HAP-1 (cell line): ENCODE results near the gene CDKL5.
"Not testable (repeated sequence)": the region's sequence is repeated elsewhere in the genome, so short reads cannot be mapped to it uniquely, and the experiment has no call there.

Experiments used
- DNase-seq, 2 experiments: peaks; one replicate each; pipeline ENCODE4 v3.0.0-alpha.2; 2016 to 2020; ENCODE audit warnings: low spot score in 2 of 2
- H3K27me3 ChIP-seq: fragments of 250-450 bp; sonication (Bioruptor Pico); 2 replicates; pipeline ENCODE4 v1.5.1; 2020; ENCODE audit warnings: low read depth, mild to moderate bottlenecking, moderate library complexity
- H3K36me3 ChIP-seq: fragments of 250-450 bp; sonication (Bioruptor Pico); replicated peaks from 2 replicates; pipeline ENCODE4 v1.5.1; 2020; ENCODE audit warnings: mild to moderate bottlenecking
- H3K4me1 ChIP-seq: fragments of 250-450 bp; sonication (Bioruptor Pico); 2 replicates; pipeline ENCODE4 v1.5.1; 2020; ENCODE audit warnings: mild to moderate bottlenecking
- H3K4me3 ChIP-seq: fragments of 250-450 bp; sonication (Bioruptor Pico); 2 replicates; pipeline ENCODE4 v1.5.1; 2020; ENCODE audit warnings: mild to moderate bottlenecking, moderate library complexity
- H3K9me3 ChIP-seq: fragments of 250-450 bp; sonication (Bioruptor Pico); 2 replicates; pipeline ENCODE4 v1.5.1; 2020; ENCODE audit warnings: mild to moderate bottlenecking, moderate library complexity
- in situ Hi-C: fragments of 300-500 bp; cut with MboI; formaldehyde crosslinking; loops from 3 replicates; pipeline ENCODE4 v1.14.3; 2020; ENCODE audit warnings: low sequenced_read_pairs, inconsistent platforms, mixed read lengths

The CDKL5 gene

DNA sequence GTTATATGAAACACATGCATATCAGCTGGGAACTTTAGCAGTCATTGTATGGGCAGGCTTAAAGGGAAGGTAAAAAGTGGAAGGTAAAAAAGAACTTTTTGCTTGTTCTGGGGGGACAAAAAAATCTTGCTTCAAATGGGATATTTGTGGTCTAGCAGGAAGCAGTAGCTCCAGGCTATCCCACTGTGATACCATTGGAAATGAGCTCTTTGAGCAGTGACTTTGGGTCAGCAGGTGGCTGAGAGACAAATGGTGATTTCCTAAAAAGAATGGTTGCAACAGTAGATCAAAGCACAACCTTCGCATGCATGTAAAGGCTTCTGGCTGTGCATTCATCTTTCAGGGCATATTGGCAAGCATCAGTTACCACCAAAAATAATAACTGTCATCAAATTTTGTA lies 140.3 kb downstream of the CDKL5 start:
- Histone ChIP-seq H3K36me3 (no peaks in the 10 kb centered on the region), H3K4me1 (no peaks in the 10 kb centered on the region), H3K4me3 (no peak overlapping the region), H3K9me3 (no peaks in the 10 kb centered on the region), H3K27me3 (no peaks in the 10 kb centered on the region)
- no peak for DNase-seq
- in situ Hi-C loops: no loop called here

DNA sequence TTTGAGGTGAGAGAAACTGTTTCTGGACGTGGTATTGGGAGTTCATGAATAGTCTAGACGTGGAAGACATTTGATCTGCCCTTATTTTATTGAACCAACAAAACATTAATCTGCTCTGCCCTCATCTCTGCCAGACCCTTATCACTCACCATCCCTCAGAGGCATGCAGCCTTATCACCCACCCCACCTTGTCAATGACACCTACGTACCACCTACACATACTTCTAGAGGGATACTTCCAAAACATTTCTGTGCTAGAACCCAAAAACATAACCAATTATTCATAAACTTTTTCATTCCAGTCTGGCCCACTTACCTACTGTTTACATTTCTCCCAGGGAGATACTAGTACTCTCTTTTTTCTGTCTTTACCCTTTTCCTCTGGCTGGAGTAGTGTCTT lies 141.3 kb downstream of the CDKL5 start:
- DNase-seq: no peak
- in situ Hi-C loops: no loop called here
- Histone ChIP-seq H3K9me3 (no peaks in the 10 kb centered on the region), H3K4me1 (no peaks in the 10 kb centered on the region), H3K4me3 (no peak overlapping the region), H3K36me3 (no peaks in the 10 kb centered on the region), H3K27me3 (no peaks in the 10 kb centered on the region)

DNA sequence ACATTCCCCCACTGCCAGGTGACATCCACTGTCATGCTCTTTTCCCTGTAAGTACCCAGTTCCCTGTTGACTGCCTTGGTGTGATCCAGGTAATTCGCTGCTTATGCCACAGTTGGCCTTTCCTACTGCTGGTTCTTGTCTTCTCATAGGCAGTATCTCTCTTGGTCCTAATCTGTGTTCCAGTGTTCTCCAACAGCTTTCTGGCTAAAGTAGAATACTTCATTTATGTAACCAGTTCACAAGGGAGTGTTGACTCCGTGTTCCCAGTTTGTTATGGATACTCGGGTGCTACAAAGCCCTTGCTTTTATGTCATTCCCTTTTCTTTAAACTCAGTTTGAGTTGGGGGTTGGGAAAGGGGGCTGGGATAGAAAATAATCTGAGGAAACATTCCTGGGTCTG lies 148.1 kb downstream of the CDKL5 start:
- Histone ChIP-seq H3K4me3 (no peak overlapping the region), H3K36me3 (no peaks in the 10 kb centered on the region), H3K27me3 (no peaks in the 10 kb centered on the region), H3K9me3 (no peaks in the 10 kb centered on the region), H3K4me1 (no peaks in the 10 kb centered on the region)
- DNase-seq: no peak
- in situ Hi-C loops: no loop called here

DNA sequence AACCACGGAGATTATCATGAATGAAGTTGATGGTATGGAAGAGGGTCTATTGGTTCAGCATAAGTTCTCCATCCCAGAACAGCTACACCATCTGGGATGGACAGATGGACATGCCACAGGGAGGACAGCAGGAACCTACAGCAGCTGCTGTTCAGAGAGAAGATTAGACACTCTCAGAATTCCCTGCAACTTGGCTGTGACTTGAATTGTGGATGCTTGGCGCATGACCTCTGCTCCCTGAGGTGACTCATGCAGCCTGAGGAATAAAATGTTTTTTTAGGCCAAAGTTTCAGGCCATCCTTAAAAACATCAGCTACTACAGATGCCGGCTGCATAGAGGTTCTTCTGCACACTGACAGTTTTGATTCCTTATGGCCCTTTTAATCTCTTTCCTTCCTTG lies 149.2 kb downstream of the CDKL5 start:
- Histone ChIP-seq H3K27me3 (no peaks in the 10 kb centered on the region), H3K4me1 (no peaks in the 10 kb centered on the region), H3K36me3 (no peaks in the 10 kb centered on the region), H3K4me3 (no peak overlapping the region), H3K9me3 (no peaks in the 10 kb centered on the region)
- in situ Hi-C loops: no loop called here
- no peak for DNase-seq

DNA sequence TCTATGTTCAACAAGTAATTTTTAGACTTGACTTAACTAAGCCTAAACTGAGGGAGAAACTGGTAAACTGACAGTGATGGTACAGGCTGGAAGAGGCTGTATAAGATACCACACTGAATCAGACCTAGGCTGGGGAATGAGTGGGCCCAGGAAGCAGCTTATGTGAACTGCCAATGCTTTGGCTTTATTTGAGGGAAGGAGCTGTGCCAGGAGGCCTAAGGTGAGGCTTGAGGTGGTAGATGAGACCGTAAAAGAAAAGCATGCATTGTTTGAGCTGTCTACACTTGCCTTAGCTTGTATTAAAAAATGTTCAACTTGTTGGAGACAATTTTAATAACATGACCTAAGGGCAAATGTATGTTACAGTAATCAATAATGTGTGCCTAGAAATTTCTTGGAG lies 150.3 kb downstream of the CDKL5 start:
- H3K27me3 ChIP-seq: no peaks in the 10 kb centered on the region
- H3K4me1 ChIP-seq: no peaks in the 10 kb centered on the region
- no peaks in the 10 kb centered on the region for H3K36me3 ChIP-seq
- no peak overlapping the region for H3K4me3 ChIP-seq
- H3K9me3 ChIP-seq: no peaks in the 10 kb centered on the region
- in situ Hi-C loops: no loop called here
- no peak for DNase-seq

DNA sequence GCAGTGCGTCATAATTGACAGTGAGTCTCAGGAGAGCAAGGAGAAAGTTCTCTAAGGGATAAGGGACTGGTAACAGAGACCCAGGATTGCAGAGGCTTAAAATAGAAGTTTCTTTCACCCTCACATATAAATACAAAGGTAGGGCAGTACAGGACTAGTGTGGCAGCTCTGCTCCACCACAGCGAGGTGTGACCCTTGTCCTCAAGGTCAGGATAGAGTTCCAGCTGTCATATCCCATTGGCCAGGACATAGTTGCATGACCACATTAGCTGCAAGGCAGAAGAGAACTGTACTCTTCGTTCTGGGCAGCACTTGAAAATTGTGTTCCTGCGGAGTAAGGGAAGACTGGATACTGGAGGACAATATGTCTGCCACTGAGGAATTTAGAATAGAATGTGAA lies 152.0 kb downstream of the CDKL5 start:
- in situ Hi-C loops: no loop called here
- Histone ChIP-seq H3K4me3 (no peak overlapping the region), H3K36me3 (no peaks in the 10 kb centered on the region), H3K9me3 (no peaks in the 10 kb centered on the region), H3K4me1 (no peaks in the 10 kb centered on the region), H3K27me3 (no peaks in the 10 kb centered on the region)
- DNase-seq: no peak

DNA sequence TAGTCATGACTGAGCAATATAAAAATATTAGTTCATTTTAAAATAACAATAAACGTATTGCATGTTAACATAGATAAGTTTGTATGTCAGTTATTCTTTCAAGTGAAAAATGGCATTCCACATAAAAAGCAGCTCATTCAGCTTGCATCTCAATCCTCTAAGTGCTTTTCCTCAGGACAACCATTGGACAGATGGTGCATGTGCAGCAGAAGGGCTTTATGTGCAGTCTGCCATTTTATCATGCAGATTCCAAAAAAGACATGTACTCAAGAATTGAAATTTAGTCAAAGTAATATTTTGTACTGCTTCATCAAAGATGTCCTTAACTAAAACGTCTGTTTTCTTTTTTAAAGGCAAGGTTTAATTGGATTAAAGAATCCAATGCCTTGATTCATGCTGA lies 153.1 kb downstream of the CDKL5 start:
- Histone ChIP-seq H3K9me3 (no peaks in the 10 kb centered on the region), H3K4me3 (no peak overlapping the region), H3K36me3 (no peaks in the 10 kb centered on the region), H3K27me3 (no peaks in the 10 kb centered on the region), H3K4me1 (no peaks in the 10 kb centered on the region)
- in situ Hi-C loops: no loop called here
- DNase-seq: no peak

DNA sequence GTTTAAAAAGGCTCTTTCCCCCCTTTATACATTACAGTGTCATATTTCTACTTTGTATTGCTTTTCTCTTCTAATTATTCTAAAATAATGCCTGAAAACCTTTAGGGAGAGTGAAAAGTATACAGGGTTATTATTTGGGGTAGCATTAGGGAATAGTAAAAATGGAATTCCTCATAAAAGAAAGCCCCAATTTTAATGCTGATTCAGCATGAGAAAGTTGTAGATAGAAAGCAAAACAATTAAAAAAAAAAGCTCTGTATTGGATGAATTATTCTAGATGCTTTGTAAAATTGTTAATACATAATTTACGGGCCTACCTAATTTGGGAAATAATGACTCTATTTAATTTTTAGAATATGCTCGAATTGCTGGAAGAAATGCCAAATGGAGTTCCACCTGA lies 154.1 kb downstream of the CDKL5 start:
- no peaks in the 10 kb centered on the region for H3K9me3 ChIP-seq
- in situ Hi-C loops: no loop called here
- no peaks in the 10 kb centered on the region for H3K27me3 ChIP-seq
- no peak overlapping the region for H3K4me3 ChIP-seq
- DNase-seq: no peak
- H3K36me3 ChIP-seq: no peaks in the 10 kb centered on the region
- H3K4me1 ChIP-seq: no peaks in the 10 kb centered on the region

DNA sequence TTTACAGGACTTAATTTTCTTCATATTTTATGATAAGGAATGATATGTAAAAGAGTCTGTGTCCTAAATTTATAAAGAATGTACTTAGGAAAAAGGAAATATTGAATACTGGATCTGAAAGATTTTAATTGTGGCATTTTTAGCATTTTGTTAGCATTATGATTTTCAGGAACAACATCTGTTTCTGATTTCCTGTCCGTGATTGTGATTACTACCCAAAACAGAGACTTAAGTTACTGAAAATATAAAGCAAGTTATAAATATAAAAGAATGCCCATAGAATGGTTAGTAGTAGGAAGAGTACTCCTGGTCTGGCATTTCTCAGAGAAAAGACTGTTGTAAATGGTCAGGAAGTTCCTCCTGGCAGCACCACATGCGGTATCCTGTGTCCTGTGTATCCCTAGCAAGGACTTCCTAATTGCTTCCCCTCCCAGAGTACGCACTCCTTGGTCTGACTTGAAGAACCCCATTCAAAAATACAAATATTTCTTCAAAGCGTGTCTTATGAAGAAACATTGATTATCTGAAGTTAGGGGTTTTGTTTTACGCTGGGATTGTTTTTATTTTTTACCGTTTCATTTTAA lies 157.6 kb downstream of the CDKL5 start:
- H3K36me3 ChIP-seq: no peaks in the 10 kb centered on the region
- DNase-seq: no peak
- no peak overlapping the region for H3K4me3 ChIP-seq
- no peaks in the 10 kb centered on the region for H3K27me3 ChIP-seq
- peaks cover 13% of the 10 kb centered on the region for H3K4me1 ChIP-seq
- in situ Hi-C loops: no loop called here
- H3K9me3 ChIP-seq: no peaks in the 10 kb centered on the region

DNA sequence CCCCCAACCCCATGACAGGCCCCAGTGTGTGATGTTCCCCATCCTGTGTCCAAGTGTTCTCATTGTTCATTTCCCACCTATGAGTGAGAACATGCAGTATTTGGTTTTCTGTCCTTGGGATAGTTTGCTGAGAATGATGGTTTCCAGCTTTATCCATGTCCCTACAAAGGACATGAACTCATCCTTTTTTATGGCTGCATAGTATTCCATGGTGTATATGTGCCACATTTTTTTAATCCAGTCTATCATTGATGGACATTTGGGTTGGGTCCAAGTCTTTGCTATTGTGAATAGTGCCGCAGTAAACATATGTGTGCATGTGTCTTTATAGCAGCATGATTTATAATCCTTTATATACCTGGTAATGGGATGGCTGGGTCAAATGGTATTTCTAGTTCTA lies 163.9 kb downstream of the CDKL5 start:
- in situ Hi-C loops, H3K27me3 ChIP-seq, H3K36me3 ChIP-seq, H3K4me3 ChIP-seq, DNase-seq, H3K9me3 ChIP-seq: not testable (repeated sequence)
- peaks cover 13% of the 10 kb centered on the region for H3K4me1 ChIP-seq

DNA sequence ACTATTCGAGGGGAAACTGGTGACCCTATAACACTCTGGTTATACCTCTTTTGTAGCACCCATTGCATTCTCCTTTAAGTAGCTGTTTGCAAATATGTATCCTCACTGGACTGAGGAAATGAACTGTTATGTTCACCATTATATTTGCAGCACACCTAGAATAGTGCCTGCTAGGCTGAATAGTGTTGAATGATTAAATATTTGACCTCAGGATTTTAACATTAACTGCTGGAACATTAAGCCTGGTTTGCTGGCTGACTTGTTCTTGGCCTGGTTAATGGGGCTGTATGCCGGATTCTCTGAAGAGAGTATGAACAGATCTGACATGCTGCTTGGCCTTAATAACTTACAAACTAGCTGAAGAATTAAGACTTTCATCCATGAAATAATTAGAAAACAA lies 166.4 kb downstream of the CDKL5 start:
- in situ Hi-C loops: no loop called here
- H3K27me3 ChIP-seq: no peaks in the 10 kb centered on the region
- H3K4me1 ChIP-seq: no peaks in the 10 kb centered on the region
- H3K36me3 ChIP-seq: no peaks in the 10 kb centered on the region; the same call in 1 of the 2 replicates
- H3K9me3 ChIP-seq: no peaks in the 10 kb centered on the region
- no peak for DNase-seq
- no peak overlapping the region for H3K4me3 ChIP-seq

DNA sequence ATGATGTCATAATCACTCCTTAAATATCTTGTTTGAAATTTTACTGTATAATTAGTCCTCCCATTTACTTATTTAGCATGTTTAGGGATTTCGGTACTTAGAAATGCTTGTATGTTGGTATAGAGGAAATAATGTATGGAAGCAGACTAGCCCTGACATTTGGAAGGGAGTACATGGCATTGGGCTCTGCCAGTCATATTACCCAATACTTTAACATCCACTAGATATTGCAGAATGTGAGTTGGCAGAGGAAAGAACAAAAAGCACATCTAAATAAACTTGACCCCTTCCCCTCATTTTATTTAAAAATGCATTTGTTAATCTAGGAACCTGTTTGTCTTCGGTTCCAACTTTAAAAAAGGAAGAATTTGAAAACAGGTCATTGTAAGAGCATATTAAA lies 168.7 kb downstream of the CDKL5 start:
- Histone ChIP-seq H3K4me1 (no peaks in the 10 kb centered on the region), H3K27me3 (no peaks in the 10 kb centered on the region), H3K4me3 (no peak overlapping the region), H3K9me3 (no peaks in the 10 kb centered on the region), H3K36me3 (no peaks in the 10 kb centered on the region; the same call in 1 of the 2 replicates)
- in situ Hi-C loops: no loop called here
- no peak for DNase-seq

DNA sequence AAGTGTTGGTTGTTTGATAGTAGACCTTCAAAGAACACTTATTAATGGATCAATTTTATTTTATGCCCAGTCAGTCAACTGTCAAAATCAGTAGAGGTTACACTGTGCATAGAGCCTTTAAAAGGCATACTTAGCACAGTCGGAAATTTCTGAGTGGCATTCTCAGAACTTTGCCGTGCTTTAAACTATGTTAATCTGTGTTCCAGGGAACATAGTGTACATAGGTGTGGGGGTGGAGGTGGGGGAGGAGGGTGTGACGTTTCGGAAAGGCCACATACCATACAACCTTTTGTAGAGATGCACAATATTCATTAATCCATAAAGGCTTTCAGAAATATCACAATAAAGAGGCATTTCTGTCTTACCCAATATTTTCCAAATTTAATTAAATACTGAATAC lies 170.7 kb downstream of the CDKL5 start:
- H3K36me3 ChIP-seq: no peaks in the 10 kb centered on the region; the same call in 1 of the 2 replicates
- H3K4me3 ChIP-seq: no peak overlapping the region
- H3K4me1 ChIP-seq: no peaks in the 10 kb centered on the region
- in situ Hi-C loops: no loop called here
- no peak for DNase-seq
- H3K9me3 ChIP-seq: no peaks in the 10 kb centered on the region
- no peaks in the 10 kb centered on the region for H3K27me3 ChIP-seq

DNA sequence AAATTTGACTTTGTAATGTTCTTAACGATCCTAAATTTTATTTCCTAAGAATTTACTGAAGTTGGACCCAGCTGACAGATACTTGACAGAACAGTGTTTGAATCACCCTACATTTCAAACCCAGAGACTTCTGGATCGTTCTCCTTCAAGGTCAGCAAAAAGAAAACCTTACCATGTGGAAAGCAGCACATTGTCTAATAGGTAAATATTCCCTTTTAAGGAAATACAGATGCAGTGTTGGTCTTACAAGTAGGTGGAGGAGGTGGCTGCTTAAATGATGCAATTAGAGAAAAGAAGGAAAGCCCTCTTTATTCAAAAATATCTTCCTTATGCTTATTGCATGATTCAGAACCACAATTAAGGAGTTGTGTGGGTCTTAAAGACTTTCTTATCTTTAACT lies 173.0 kb downstream of the CDKL5 start:
- in situ Hi-C loops: no loop called here
- Histone ChIP-seq H3K27me3 (no peaks in the 10 kb centered on the region), H3K4me1 (no peaks in the 10 kb centered on the region), H3K9me3 (no peaks in the 10 kb centered on the region), H3K4me3 (no peak overlapping the region), H3K36me3 (no peaks in the 10 kb centered on the region)
- DNase-seq: no peak

DNA sequence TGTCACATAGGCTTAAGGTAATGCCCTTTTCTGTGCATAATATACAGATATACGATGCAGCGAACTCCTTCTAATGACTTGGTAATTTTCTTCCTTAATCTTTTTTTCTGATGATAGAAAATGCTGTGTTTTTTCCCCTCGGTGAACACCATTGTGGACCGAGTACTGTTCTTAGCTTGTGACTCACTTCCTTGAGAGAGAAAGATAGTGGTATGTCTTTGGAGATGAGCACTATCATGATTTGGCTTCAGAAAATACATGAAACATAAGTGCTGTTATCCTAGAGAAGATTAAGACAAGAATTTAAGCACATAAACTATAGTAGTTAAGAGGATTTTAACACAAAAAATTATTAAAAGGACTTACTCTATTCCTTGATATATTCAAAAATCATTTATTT lies 182.6 kb downstream of the CDKL5 start:
- DNase-seq: no peak
- Histone ChIP-seq H3K36me3 (peaks cover 3% of the 10 kb centered on the region; the same call in 1 of the 2 replicates), H3K4me3 (no peak overlapping the region), H3K4me1 (no peaks in the 10 kb centered on the region), H3K9me3 (no peaks in the 10 kb centered on the region), H3K27me3 (no peaks in the 10 kb centered on the region)
- in situ Hi-C loops: no loop called here
